H1 (cell line): ENCODE measurements around the gene MEGF11. TPM values are rescaled to one million over a fixed set of nuclear protein-coding genes. Genes with fewer than 3 reads are reported as not detected.

Source experiments
- CTCF ChIA-PET: fragments of 300-600 bp; sonication (Branson Sonifier 250); formaldehyde crosslinking; loops from one replicate; lab custom pipeline; 2021; ENCODE audit not compliant: partially characterized antibody; lab: Charles Lee
- POLR2A ChIA-PET: fragments of 300-600 bp; sonication (Branson Sonifier 250); formaldehyde crosslinking; loops from one replicate; lab custom pipeline; 2021; ENCODE audit warnings: inconsistent platforms; ENCODE audit not compliant: partially characterized antibody; lab: Charles Lee
- DNase-seq, 2 experiments: peaks; one replicate each; pipeline versions ENCODE4 v3.0.0 to v3.0.0-alpha.2; 2010 to 2022; ENCODE audit warnings: low spot score in 2 of 2, low read depth in 1 of 2, mixed read lengths in 1 of 2
- FAIRE-seq: peaks from 2 replicates; lab custom pipeline; 2011; peaks lifted over from hg19 to GRCh38; lab: Jason Lieb, UNC
- H2AFZ ChIP-seq: 2 replicates; pipeline ENCODE4 v1.8.1; 2012; ENCODE audit warnings: low read length, inconsistent platforms
- H2AK5ac ChIP-seq: 2 replicates; pipeline ENCODE4 v1.6.1; 2013; ENCODE audit warnings: low read depth, low read length
- H2BK120ac ChIP-seq: replicated peaks from 2 replicates; pipeline ENCODE3; 2013; ENCODE audit warnings: low read depth, low read length, inconsistent platforms
- H2BK12ac ChIP-seq: 2 replicates; pipeline ENCODE4 v1.6.1; 2013; ENCODE audit warnings: low read depth, low read length
- H2BK15ac ChIP-seq: 2 replicates; pipeline ENCODE4 v1.6.1; 2013; ENCODE audit warnings: low read length
- H2BK20ac ChIP-seq: 2 replicates; pipeline ENCODE4 v1.6.1; 2013; ENCODE audit warnings: low read length
- H2BK5ac ChIP-seq: 2 replicates; pipeline ENCODE4 v1.6.1; 2013; ENCODE audit warnings: low read depth, low read length
- H3K14ac ChIP-seq: 2 replicates; pipeline ENCODE4 v1.6.1; 2013; ENCODE audit warnings: inconsistent platforms; ENCODE audit not compliant: insufficient read length
- H3K18ac ChIP-seq: 2 replicates; pipeline ENCODE4 v1.6.1; 2013; ENCODE audit warnings: low read length; ENCODE audit errors: extremely low read depth
- H3K23ac ChIP-seq: 2 replicates; pipeline ENCODE4 v1.6.1; 2013; ENCODE audit warnings: inconsistent platforms; ENCODE audit not compliant: insufficient read length
- H3K23me2 ChIP-seq: 2 replicates; pipeline ENCODE4 v1.6.1; 2013; ENCODE audit warnings: low read depth, low read length
- H3K27ac ChIP-seq: 2 replicates; pipeline ENCODE4 v1.6.1; 2011; ENCODE audit warnings: low read depth, low read length, inconsistent platforms
- H3K27me3 ChIP-seq, 4 experiments: replicated peaks in 1 of 4; 1 replicate in 1 of 4; 2 replicates in 3 of 4; pipeline versions ENCODE4 v1.6.1 to v1.8.1; 2011 to 2013; ENCODE audit warnings: low read length in 3 of 4, mild to moderate bottlenecking in 3 of 4, inconsistent platforms in 2 of 4, mixed read lengths in 2 of 4, moderate library complexity in 1 of 4; ENCODE audit not compliant: control insufficient read depth in 3 of 4, insufficient read depth in 3 of 4; ENCODE audit errors: extremely low read depth in 1 of 4
- H3K36me3 ChIP-seq, 4 experiments: 2 replicates each; pipeline versions ENCODE4 v1.6.1 to v1.8.1; 2011 to 2013; ENCODE audit warnings: mild to moderate bottlenecking in 4 of 4, low read length in 3 of 4, moderate library complexity in 2 of 4, control low read depth in 1 of 4, inconsistent platforms in 1 of 4; ENCODE audit not compliant: insufficient read depth in 4 of 4, control insufficient read depth in 2 of 4
- H3K4ac ChIP-seq: replicated peaks from 2 replicates; pipeline ENCODE3; 2013; ENCODE audit warnings: low read length, low read depth, mixed read lengths, inconsistent platforms; ENCODE audit not compliant: insufficient read length
- H3K4me1 ChIP-seq, 4 experiments: replicated peaks in 1 of 4; 1 replicate in 1 of 4; 2 replicates in 3 of 4; pipeline versions ENCODE4 v1.6.1 to v1.8.1; 2011 to 2013; ENCODE audit warnings: low read length in 3 of 4, inconsistent platforms in 2 of 4, mixed read lengths in 1 of 4; ENCODE audit not compliant: insufficient read depth in 4 of 4, control insufficient read depth in 3 of 4
- H3K4me2 ChIP-seq, 2 experiments: 2 replicates each; pipeline versions ENCODE4 v1.6.1 to v1.8.1; 2011 to 2013; ENCODE audit warnings: low read depth in 2 of 2, low read length in 2 of 2, control low read depth in 1 of 2, inconsistent platforms in 1 of 2, mild to moderate bottlenecking in 1 of 2; ENCODE audit not compliant: insufficient read depth in 1 of 2
- H3K4me3 ChIP-seq, 4 experiments: fragments of 200-600, 300-600 bp in 1 of 4; sonication (generic), shearing (Covaris generic), sonication (Bioruptor Twin) in 1 of 4; 2 replicates each; pipeline versions ENCODE4 v1.5.1 to v1.8.1; 2011 to 2016; ENCODE audit warnings: low read length in 4 of 4, low read depth in 3 of 4, control low read depth in 2 of 4, inconsistent platforms in 2 of 4, mild to moderate bottlenecking in 2 of 4, mixed read lengths in 1 of 4, moderate library complexity in 1 of 4; ENCODE audit not compliant: insufficient read depth in 2 of 4; ENCODE audit errors: extremely low read depth in 1 of 4
- H3K56ac ChIP-seq: replicated peaks from 2 replicates; pipeline ENCODE3; 2013; ENCODE audit warnings: low read depth, mild to moderate bottlenecking, mixed read lengths, low read length, inconsistent platforms; ENCODE audit not compliant: insufficient read length
- H3K79me1 ChIP-seq: 2 replicates; pipeline ENCODE4 v1.6.1; 2013; ENCODE audit warnings: low read depth, low read length, control low read depth
- H3K79me2 ChIP-seq, 2 experiments: 2 replicates each; pipeline versions ENCODE4 v1.6.1 to v1.8.1; 2012 to 2013; ENCODE audit warnings: low read length in 2 of 2, mild to moderate bottlenecking in 2 of 2, inconsistent platforms in 1 of 2; ENCODE audit not compliant: insufficient read depth in 2 of 2, control insufficient read depth in 1 of 2
- H3K9ac ChIP-seq, 4 experiments: replicated peaks in 1 of 4; 1 replicate in 1 of 4; 2 replicates in 3 of 4; pipeline versions ENCODE4 v1.6.1 to v1.8.1; 2011 to 2013; ENCODE audit warnings: low read depth in 3 of 4, low read length in 3 of 4, control low read depth in 2 of 4, mild to moderate bottlenecking in 2 of 4, moderate library complexity in 2 of 4, inconsistent platforms in 1 of 4; ENCODE audit errors: extremely low read depth in 1 of 4
- H3K9me3 ChIP-seq, 2 experiments: 2 replicates each; pipeline versions ENCODE4 v1.6.1 to v1.8.1; 2012 to 2013; ENCODE audit warnings: mild to moderate bottlenecking in 2 of 2, moderate library complexity in 2 of 2, control low read depth in 1 of 2, inconsistent platforms in 1 of 2, low read depth in 1 of 2, low read length in 1 of 2, mixed read lengths in 1 of 2; ENCODE audit not compliant: insufficient read depth in 2 of 2
- H4K20me1 ChIP-seq, 2 experiments: replicated peaks in 1 of 2; 2 replicates each; pipeline versions ENCODE3 to v1.8.1; 2011 to 2013; ENCODE audit warnings: inconsistent platforms in 2 of 2, low read length in 2 of 2, mild to moderate bottlenecking in 1 of 2; ENCODE audit not compliant: insufficient read depth in 2 of 2, control insufficient read depth in 1 of 2
- H4K5ac ChIP-seq: 2 replicates; pipeline ENCODE4 v1.6.1; 2013; ENCODE audit warnings: low read length, low read depth, mixed read lengths, inconsistent platforms; ENCODE audit not compliant: insufficient read length
- H4K8ac ChIP-seq: 2 replicates; pipeline ENCODE4 v1.8.0; 2013; ENCODE audit warnings: mild to moderate bottlenecking, moderate library complexity, low read length, inconsistent platforms; ENCODE audit not compliant: insufficient read depth; ENCODE audit errors: extremely low read depth
- H4K91ac ChIP-seq: replicated peaks from 2 replicates; pipeline ENCODE3; 2013; ENCODE audit warnings: low read length, mixed read lengths, inconsistent platforms; ENCODE audit not compliant: insufficient read length
- BCL11A ChIP-seq, 2 experiments: IDR thresholded peaks; one replicate each; pipeline ENCODE4 v1.6.1; 2011; ENCODE audit warnings: low read depth in 2 of 2, low read length in 2 of 2, mild to moderate bottlenecking in 2 of 2
- CBX5 ChIP-seq: fragments of 300-800, 300-1000 bp; sonication (generic); IDR thresholded peaks from 2 replicates; pipeline ENCODE4 v1.7.1; 2016; ENCODE audit warnings: antibody characterized with exemption, low read length, low read depth
- CHD2 ChIP-seq: IDR thresholded peaks from 2 replicates; pipeline ENCODE4 v1.6.1; 2012; ENCODE audit warnings: low read length, improper control_type of control experiment
- EZH2 ChIP-seq: fragments of 200-600 bp; sonication (generic); IDR thresholded peaks from 2 replicates; pipeline ENCODE4 v1.7.1; 2012; ENCODE audit warnings: low read depth, mild to moderate bottlenecking, moderate library complexity, low read length, inconsistent platforms; ENCODE audit not compliant: severe bottlenecking
- HDAC2 ChIP-seq, 2 experiments: fragments of 300-600 bp in 1 of 2; sonication (generic) in 1 of 2; IDR thresholded peaks; 2 replicates each; pipeline ENCODE4 v1.6.1; 2011 to 2012; ENCODE audit warnings: low read depth in 2 of 2, low read length in 2 of 2, mild to moderate bottlenecking in 2 of 2, moderate library complexity in 2 of 2, borderline replicate concordance in 1 of 2, inconsistent platforms in 1 of 2
- POLR2A ChIP-seq, 2 experiments: IDR thresholded peaks; 1 replicate in 1 of 2; 2 replicates in 1 of 2; pipeline ENCODE4 v1.6.1; 2011; ENCODE audit warnings: low read depth in 2 of 2, low read length in 2 of 2, mild to moderate bottlenecking in 2 of 2; ENCODE audit errors: control extremely low read depth in 1 of 2
- RAD21 ChIP-seq, 2 experiments: IDR thresholded peaks in 1 of 2; conservative IDR thresholded peaks in 1 of 2; 2 replicates each; pipeline ENCODE4 v1.6.1; 2011; ENCODE audit warnings: low read depth in 2 of 2, low read length in 2 of 2, improper control_type of control experiment in 1 of 2, inconsistent platforms in 1 of 2, mild to moderate bottlenecking in 1 of 2, moderate library complexity in 1 of 2
- RNF2 ChIP-seq: fragments of 200-900, 300-1000 bp; sonication (generic); IDR thresholded peaks from 2 replicates; pipeline ENCODE4 v1.7.1; 2016; ENCODE audit warnings: borderline replicate concordance, low read depth, mild to moderate bottlenecking, antibody characterized with exemption, low read length; ENCODE audit not compliant: poor library complexity, severe bottlenecking; ENCODE audit errors: missing control alignments
- SIRT6 ChIP-seq: IDR thresholded peaks from one replicate; pipeline ENCODE4 v1.7.1; 2012; ENCODE audit warnings: low read length, inconsistent platforms
- SP1 ChIP-seq: IDR thresholded peaks from 2 replicates; pipeline ENCODE4 v1.6.1; 2011; ENCODE audit warnings: low read depth, low read length
- WGBS, 2 experiments: shearing (Covaris generic) in 1 of 2; methylation state at CpG; one replicate each; pipeline versions ENCODE4 v1.1.6 to v1.1.7; 2013 to 2015; ENCODE audit warnings: low lambda C conversion rate in 2 of 2, mixed read lengths in 2 of 2, inconsistent platforms in 1 of 2, low coverage in 1 of 2, missing lambda C conversion rate in 1 of 2; ENCODE audit not compliant: insufficient replicate concordance in 2 of 2, insufficient coverage in 1 of 2, insufficient read length in 1 of 2; ENCODE audit errors: extremely low coverage in 1 of 2, missing lambda C conversion rate in 1 of 2; 5-methylcytosine and 5-hydroxymethylcytosine counted together
- polyA plus RNA-seq, 7 experiments: library from polyadenylated mRNA; depleted of rRNA in 3 of 7; stranded (reverse) in 5 of 7; unstranded in 2 of 7; fragments of >200 nt in 5 of 7; fragments of 200-250 nt in 2 of 7; gene quantifications; 1 replicate in 5 of 7; 2 replicates in 1 of 7; 4 replicates in 1 of 7; pipeline versions ENCODE4 v1.2.1 to v1.2.3, GENCODE V29; 2011 to 2013; ENCODE audit warnings: missing spikeins in 2 of 7, mixed read lengths in 2 of 7
- total RNA-seq: library from RNA; stranded (reverse); fragmentation: NEBNext Ultra II Directional; extraction: Animal tissue kit (Norgen Biotek cat#: 25700); gene quantifications from 2 replicates; pipeline ENCODE4 v1.2.1, GENCODE V29; 2021
- TF ChIP-seq, protein P1 (sequence below), 3 experiments: IDR thresholded peaks; 1 replicate in 2 of 3; 2 replicates in 1 of 3; pipeline versions ENCODE4 v1.5.1 to v1.6.1; 2011; ENCODE audit warnings: low read length in 3 of 3, mild to moderate bottlenecking in 3 of 3, inconsistent platforms in 2 of 3, low read depth in 1 of 3, moderate library complexity in 1 of 3; ENCODE audit not compliant: insufficient read depth in 1 of 3; ENCODE audit errors: control extremely low read depth in 1 of 3

MEGF11 gene
- total and polyA plus RNA-seq, 2 of the 8 experiments (the other 6 are each of a cell fraction or from before 2014, with no cell fraction given), result 4.4 to 4.8 TPM

DNA sequence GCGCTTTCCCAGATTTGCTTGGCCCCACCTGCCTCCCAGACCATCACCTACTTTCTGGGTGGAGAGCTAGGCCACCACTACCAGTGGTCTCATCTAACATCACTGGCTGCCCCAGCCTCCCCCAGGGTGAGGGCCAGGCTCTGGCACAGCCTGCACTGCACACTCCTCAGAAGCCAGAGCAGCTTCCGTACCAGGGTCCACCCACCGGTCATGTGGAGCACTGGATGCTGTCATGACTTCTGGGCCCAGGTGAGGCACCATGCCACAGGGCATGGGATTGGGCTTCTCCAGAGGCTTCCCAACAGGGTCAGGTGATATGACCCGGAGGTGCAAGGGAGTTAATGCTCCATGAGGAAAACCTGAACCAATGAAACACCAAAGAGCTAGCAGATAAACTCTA, 14.0 kb downstream of the MEGF11 start:
- peaks cover 0 to 3% (median under 1%) of the 10 kb centered on the region in 4 experiments; a peak in 3 of 7 replicates for H3K4me1 ChIP-seq
- no peak for FAIRE-seq
- no peak overlapping the region for H3K56ac ChIP-seq
- no peaks in the 10 kb centered on the region for H4K20me1 ChIP-seq
- H2BK5ac ChIP-seq, result no peak overlapping the region
- H3K4me2 ChIP-seq, result no peak overlapping the region
- H2BK20ac ChIP-seq, result no peak overlapping the region
- H3K4me3 ChIP-seq, result no peak overlapping the region
- H3K23me2 ChIP-seq, result no peaks in the 10 kb centered on the region
- no peak overlapping the region for H3K4ac ChIP-seq
- H3K18ac ChIP-seq, result no peak overlapping the region
- no peak overlapping the region for H2BK15ac ChIP-seq
- WGBS, 2 experiments, result 95% methylated on average over 4 of the region's 4 CpGs; no CpG with 5 or more reads in 1 of the 2 experiments
- no peak overlapping the region for H3K27ac ChIP-seq
- H3K36me3 ChIP-seq, result no peaks in the 10 kb centered on the region; a peak in 1 of 8 replicates
- ChIA-PET POLR2A (no interaction called here), CTCF (interaction anchor here (0.7 to 3.8 kb wide), 9 partner anchors 7 to 259 kb away, joined by 3 to 31 read pairs (median 4); partner anchors contain the start of gene MEGF11)
- no peak overlapping the region for H2BK12ac ChIP-seq
- H3K27me3 ChIP-seq, result peaks cover 0 to 2% (median 0%) of the 10 kb centered on the region in 4 experiments; a peak in 2 of 7 replicates
- H3K79me2 ChIP-seq, result no peaks in the 10 kb centered on the region
- no peak for DNase-seq
- no peak overlapping the region for H4K5ac ChIP-seq
- H4K91ac ChIP-seq, result no peak overlapping the region
- H2AFZ ChIP-seq, result no peak overlapping the region
- H3K79me1 ChIP-seq, result no peaks in the 10 kb centered on the region
- no peaks in the 10 kb centered on the region for H3K9me3 ChIP-seq
- H3K14ac ChIP-seq, result no peak overlapping the region
- H2BK120ac ChIP-seq, result no peak overlapping the region
- no peak overlapping the region for H3K23ac ChIP-seq
- H2AK5ac ChIP-seq, result no peak overlapping the region
- H4K8ac ChIP-seq, result no peak overlapping the region
- H3K9ac ChIP-seq, result no peak overlapping the region
- TF ChIP-seq CHD2 (no peak), BCL11A (IDR thresholded peaks at IDR 0.05; ENCODE audit: low read depth in 2 of 2, low read length in 2 of 2) (no peak), POLR2A (IDR thresholded peaks at IDR 0.05; ENCODE audit: control extremely low read depth in 1 of 2, low read depth in 2 of 2, low read length in 2 of 2) (no peak), SP1 (no peak), CBX5 (no peak), RNF2 (no peak), EZH2 (no peak), HDAC2 (IDR thresholded peaks at IDR 0.05; ENCODE audit: borderline replicate concordance in 1 of 2, low read depth in 2 of 2, low read length in 2 of 2) (no peak), RAD21 (IDR thresholded peaks at IDR 0.05 in 1 of 2, conservative IDR thresholded peaks at IDR 0.05 in 1 of 2; ENCODE audit: low read depth in 2 of 2, low read length in 2 of 2) (no peak), SIRT6 (no peak)
- TF ChIP-seq, protein P1, sequence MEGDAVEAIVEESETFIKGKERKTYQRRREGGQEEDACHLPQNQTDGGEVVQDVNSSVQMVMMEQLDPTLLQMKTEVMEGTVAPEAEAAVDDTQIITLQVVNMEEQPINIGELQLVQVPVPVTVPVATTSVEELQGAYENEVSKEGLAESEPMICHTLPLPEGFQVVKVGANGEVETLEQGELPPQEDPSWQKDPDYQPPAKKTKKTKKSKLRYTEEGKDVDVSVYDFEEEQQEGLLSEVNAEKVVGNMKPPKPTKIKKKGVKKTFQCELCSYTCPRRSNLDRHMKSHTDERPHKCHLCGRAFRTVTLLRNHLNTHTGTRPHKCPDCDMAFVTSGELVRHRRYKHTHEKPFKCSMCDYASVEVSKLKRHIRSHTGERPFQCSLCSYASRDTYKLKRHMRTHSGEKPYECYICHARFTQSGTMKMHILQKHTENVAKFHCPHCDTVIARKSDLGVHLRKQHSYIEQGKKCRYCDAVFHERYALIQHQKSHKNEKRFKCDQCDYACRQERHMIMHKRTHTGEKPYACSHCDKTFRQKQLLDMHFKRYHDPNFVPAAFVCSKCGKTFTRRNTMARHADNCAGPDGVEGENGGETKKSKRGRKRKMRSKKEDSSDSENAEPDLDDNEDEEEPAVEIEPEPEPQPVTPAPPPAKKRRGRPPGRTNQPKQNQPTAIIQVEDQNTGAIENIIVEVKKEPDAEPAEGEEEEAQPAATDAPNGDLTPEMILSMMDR (IDR thresholded peaks at IDR 0.05; ENCODE audit: control extremely low read depth in 1 of 3, insufficient read depth in 1 of 3, low read depth in 1 of 3, low read length in 3 of 3), result no peak
